ENCODE data around the gene PRMT7.

DNA sequence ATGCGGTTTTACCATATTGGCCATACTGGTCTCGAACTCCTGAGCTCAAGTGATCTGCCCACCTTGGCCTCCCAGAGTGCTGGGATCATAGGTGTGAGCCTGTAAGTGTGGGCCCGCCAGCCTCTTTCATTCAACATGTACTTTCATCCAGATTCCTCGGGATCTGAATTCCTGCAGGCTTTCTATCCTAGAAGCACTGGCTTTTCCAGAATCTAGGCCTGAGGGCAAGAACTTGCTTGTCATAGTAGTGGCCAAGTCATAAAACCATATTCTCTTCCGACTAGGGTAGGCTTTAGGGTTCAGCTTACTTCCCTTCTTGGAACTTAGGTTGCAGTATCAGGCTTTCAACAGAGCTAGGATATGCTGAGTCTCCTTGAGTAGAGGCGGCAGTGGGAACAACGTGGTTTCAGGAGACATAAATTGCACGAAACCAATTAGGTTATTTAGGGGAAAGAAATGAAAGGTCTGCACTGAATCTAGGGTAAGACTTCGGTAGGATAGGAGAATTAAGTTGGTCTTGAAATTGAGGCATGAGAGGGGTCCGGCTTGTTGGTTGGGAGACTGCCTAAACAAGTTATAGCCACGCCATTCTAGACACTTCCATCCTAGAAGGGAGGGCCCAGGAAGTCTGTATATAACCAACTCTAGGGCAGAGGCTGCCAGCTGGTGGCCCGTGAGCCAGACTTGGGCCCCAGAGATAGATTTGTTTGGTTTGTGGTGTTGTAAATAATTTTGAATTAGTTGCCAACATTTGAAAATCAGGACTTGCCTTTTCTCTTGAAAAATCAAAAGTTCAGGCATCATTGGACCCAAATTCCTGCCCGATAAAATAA, 30.9 kb upstream of the PRMT7 start:
- TF ChIP-seq, protein P1, sequence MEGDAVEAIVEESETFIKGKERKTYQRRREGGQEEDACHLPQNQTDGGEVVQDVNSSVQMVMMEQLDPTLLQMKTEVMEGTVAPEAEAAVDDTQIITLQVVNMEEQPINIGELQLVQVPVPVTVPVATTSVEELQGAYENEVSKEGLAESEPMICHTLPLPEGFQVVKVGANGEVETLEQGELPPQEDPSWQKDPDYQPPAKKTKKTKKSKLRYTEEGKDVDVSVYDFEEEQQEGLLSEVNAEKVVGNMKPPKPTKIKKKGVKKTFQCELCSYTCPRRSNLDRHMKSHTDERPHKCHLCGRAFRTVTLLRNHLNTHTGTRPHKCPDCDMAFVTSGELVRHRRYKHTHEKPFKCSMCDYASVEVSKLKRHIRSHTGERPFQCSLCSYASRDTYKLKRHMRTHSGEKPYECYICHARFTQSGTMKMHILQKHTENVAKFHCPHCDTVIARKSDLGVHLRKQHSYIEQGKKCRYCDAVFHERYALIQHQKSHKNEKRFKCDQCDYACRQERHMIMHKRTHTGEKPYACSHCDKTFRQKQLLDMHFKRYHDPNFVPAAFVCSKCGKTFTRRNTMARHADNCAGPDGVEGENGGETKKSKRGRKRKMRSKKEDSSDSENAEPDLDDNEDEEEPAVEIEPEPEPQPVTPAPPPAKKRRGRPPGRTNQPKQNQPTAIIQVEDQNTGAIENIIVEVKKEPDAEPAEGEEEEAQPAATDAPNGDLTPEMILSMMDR (IDR thresholded peaks at IDR 0.05), result no peak
- no peak for TF ChIP-seq POLR2AphosphoS5 (IDR thresholded peaks at IDR 0.05; ENCODE audit: low read depth, low read length)
- TF ChIP-seq, protein P2, sequence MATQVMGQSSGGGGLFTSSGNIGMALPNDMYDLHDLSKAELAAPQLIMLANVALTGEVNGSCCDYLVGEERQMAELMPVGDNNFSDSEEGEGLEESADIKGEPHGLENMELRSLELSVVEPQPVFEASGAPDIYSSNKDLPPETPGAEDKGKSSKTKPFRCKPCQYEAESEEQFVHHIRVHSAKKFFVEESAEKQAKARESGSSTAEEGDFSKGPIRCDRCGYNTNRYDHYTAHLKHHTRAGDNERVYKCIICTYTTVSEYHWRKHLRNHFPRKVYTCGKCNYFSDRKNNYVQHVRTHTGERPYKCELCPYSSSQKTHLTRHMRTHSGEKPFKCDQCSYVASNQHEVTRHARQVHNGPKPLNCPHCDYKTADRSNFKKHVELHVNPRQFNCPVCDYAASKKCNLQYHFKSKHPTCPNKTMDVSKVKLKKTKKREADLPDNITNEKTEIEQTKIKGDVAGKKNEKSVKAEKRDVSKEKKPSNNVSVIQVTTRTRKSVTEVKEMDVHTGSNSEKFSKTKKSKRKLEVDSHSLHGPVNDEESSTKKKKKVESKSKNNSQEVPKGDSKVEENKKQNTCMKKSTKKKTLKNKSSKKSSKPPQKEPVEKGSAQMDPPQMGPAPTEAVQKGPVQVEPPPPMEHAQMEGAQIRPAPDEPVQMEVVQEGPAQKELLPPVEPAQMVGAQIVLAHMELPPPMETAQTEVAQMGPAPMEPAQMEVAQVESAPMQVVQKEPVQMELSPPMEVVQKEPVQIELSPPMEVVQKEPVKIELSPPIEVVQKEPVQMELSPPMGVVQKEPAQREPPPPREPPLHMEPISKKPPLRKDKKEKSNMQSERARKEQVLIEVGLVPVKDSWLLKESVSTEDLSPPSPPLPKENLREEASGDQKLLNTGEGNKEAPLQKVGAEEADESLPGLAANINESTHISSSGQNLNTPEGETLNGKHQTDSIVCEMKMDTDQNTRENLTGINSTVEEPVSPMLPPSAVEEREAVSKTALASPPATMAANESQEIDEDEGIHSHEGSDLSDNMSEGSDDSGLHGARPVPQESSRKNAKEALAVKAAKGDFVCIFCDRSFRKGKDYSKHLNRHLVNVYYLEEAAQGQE (IDR thresholded peaks at IDR 0.05; ENCODE audit: insufficient read depth in 1 of 2, low read depth in 2 of 2, low read length in 1 of 2), result no peak

Data from Panc1 (cell line).